Measurements from ENCODE around the gene DLX5.

DLX5 gene

GRCh38 chr7:96982586-96982985 is 42.0 kb downstream of the DLX5 start:
- Histone ChIP-seq H3K27me3 (ENCODE audit: control insufficient read depth, insufficient read depth, low read length) (peaks cover 36% of the 10 kb centered on the region), H3K4me3 (ENCODE audit: low read depth, low read length) (no peak overlapping the region), H3K4me1 (ENCODE audit: control insufficient read depth, insufficient read depth, low read length) (peaks cover 8% of the 10 kb centered on the region; the same call in 1 of the 2 replicates), H3K27ac (ENCODE audit: low read depth, low read length) (no peak overlapping the region), H3K9me3 (ENCODE audit: control insufficient read depth, insufficient read depth, low read depth, low read length) (no peaks in the 10 kb centered on the region), H3K36me3 (ENCODE audit: control insufficient read depth, insufficient read depth, low read length) (no peaks in the 10 kb centered on the region), H3K9ac (ENCODE audit: low read length) (no peak overlapping the region)

GRCh38 chr7:96979551-96980276 is 44.9 kb downstream of the DLX5 start:
- Histone ChIP-seq H3K4me3 (ENCODE audit: low read depth, low read length) (no peak overlapping the region), H3K9me3 (ENCODE audit: control insufficient read depth, insufficient read depth, low read depth, low read length) (no peaks in the 10 kb centered on the region), H3K27ac (ENCODE audit: low read depth, low read length) (no peak overlapping the region), H3K9ac (ENCODE audit: low read length) (no peak overlapping the region), H3K36me3 (ENCODE audit: control insufficient read depth, insufficient read depth, low read length) (no peaks in the 10 kb centered on the region), H3K27me3 (ENCODE audit: control insufficient read depth, insufficient read depth, low read length) (peaks cover 11% of the 10 kb centered on the region; the same call in 1 of the 2 replicates), H3K4me1 (ENCODE audit: control insufficient read depth, insufficient read depth, low read length) (no peaks in the 10 kb centered on the region)

GRCh38 chr7:96977445-96977844 is 47.2 kb downstream of the DLX5 start:
- Histone ChIP-seq H3K4me1 (ENCODE audit: control insufficient read depth, insufficient read depth, low read length) (no peaks in the 10 kb centered on the region), H3K9ac (ENCODE audit: low read length) (no peak overlapping the region), H3K36me3 (ENCODE audit: control insufficient read depth, insufficient read depth, low read length) (no peaks in the 10 kb centered on the region), H3K27ac (ENCODE audit: low read depth, low read length) (no peak overlapping the region), H3K27me3 (ENCODE audit: control insufficient read depth, insufficient read depth, low read length) (peaks cover 7% of the 10 kb centered on the region; the same call in 1 of the 2 replicates), H3K9me3 (ENCODE audit: control insufficient read depth, insufficient read depth, low read depth, low read length) (no peaks in the 10 kb centered on the region), H3K4me3 (ENCODE audit: low read depth, low read length) (no peak overlapping the region)

- H3K9ac ChIP-seq (ENCODE audit: low read length): no peak overlapping the region
- H3K4me3 ChIP-seq (ENCODE audit: low read depth, low read length): no peak overlapping the region
- H3K4me1 ChIP-seq (ENCODE audit: control insufficient read depth, insufficient read depth, low read length): no peaks in the 10 kb centered on the region
- no peaks in the 10 kb centered on the region for H3K9me3 ChIP-seq (ENCODE audit: control insufficient read depth, insufficient read depth, low read depth, low read length)
- peaks cover 7% of the 10 kb centered on the region; the same call in 1 of the 2 replicates for H3K27me3 ChIP-seq (ENCODE audit: control insufficient read depth, insufficient read depth, low read length)
- H3K36me3 ChIP-seq (ENCODE audit: control insufficient read depth, insufficient read depth, low read length): no peaks in the 10 kb centered on the region
- H3K27ac ChIP-seq (ENCODE audit: low read depth, low read length): no peak overlapping the region
These were observed 48.5 kb downstream of the DLX5 start for GRCh38 chr7:96976106-96976505.

GRCh38 chr7:96973986-96974385 is 50.6 kb downstream of the DLX5 start:
- Histone ChIP-seq H3K27ac (ENCODE audit: low read depth, low read length) (no peak overlapping the region), H3K9me3 (ENCODE audit: control insufficient read depth, insufficient read depth, low read depth, low read length) (no peaks in the 10 kb centered on the region), H3K27me3 (ENCODE audit: control insufficient read depth, insufficient read depth, low read length) (peaks cover 13% of the 10 kb centered on the region; the same call in 1 of the 2 replicates), H3K36me3 (ENCODE audit: control insufficient read depth, insufficient read depth, low read length) (no peaks in the 10 kb centered on the region), H3K4me3 (ENCODE audit: low read depth, low read length) (no peak overlapping the region), H3K4me1 (ENCODE audit: control insufficient read depth, insufficient read depth, low read length) (no peaks in the 10 kb centered on the region), H3K9ac (ENCODE audit: low read length) (no peak overlapping the region)

- H3K4me1 ChIP-seq (ENCODE audit: control insufficient read depth, insufficient read depth, low read length): no peaks in the 10 kb centered on the region
- H3K27ac ChIP-seq (ENCODE audit: low read depth, low read length): no peak overlapping the region
- H3K4me3 ChIP-seq (ENCODE audit: low read depth, low read length): no peak overlapping the region
- peaks cover 18% of the 10 kb centered on the region; the same call in 1 of the 2 replicates for H3K27me3 ChIP-seq (ENCODE audit: control insufficient read depth, insufficient read depth, low read length)
- no peak overlapping the region for H3K9ac ChIP-seq (ENCODE audit: low read length)
- no peaks in the 10 kb centered on the region for H3K9me3 ChIP-seq (ENCODE audit: control insufficient read depth, insufficient read depth, low read depth, low read length)
- H3K36me3 ChIP-seq (ENCODE audit: control insufficient read depth, insufficient read depth, low read length): no peaks in the 10 kb centered on the region
These were observed 53.9 kb downstream of the DLX5 start for GRCh38 chr7:96970739-96971138.
